OCI-M2 (cell line): ENCODE results near the gene ATP2B2.

Experiments
- DNase-seq: peaks from one replicate; lab custom pipeline; 2025; ENCODE audit not compliant: unreplicated experiment; lab: John Stamatoyannopoulos, UW

ATP2B2 gene

GRCh38 chr3:10368512-10368911 lies 136.9 kb downstream of the ATP2B2 start:
- no peak for DNase-seq

GRCh38 chr3:10367506-10367905 lies 137.9 kb downstream of the ATP2B2 start:
- no peak for DNase-seq

GRCh38 chr3:10366651-10367101 lies 138.7 kb downstream of the ATP2B2 start:
- no peak for DNase-seq

GRCh38 chr3:10365791-10366190 lies 139.6 kb downstream of the ATP2B2 start:
- DNase-seq = no peak

GRCh38 chr3:10365316-10365715 lies 140.1 kb downstream of the ATP2B2 start:
- no peak for DNase-seq

GRCh38 chr3:10364806-10365205 lies 140.6 kb downstream of the ATP2B2 start:
- DNase-seq = no peak

- no peak for DNase-seq
Measured at GRCh38 chr3:10363935-10364334, 141.5 kb downstream of the ATP2B2 start.

- no peak for DNase-seq
Measured at GRCh38 chr3:10361375-10361774, 144.0 kb downstream of the ATP2B2 start.

- no peak for DNase-seq
Measured at GRCh38 chr3:10360478-10360877, 144.9 kb downstream of the ATP2B2 start.

- DNase-seq = no peak
Measured at GRCh38 chr3:10359761-10360161, 145.6 kb downstream of the ATP2B2 start.

GRCh38 chr3:10358309-10358980 lies 146.9 kb downstream of the ATP2B2 start:
- no peak for DNase-seq

GRCh38 chr3:10357592-10358308 lies 147.6 kb downstream of the ATP2B2 start:
- DNase-seq = no peak

- no peak for DNase-seq
Measured at GRCh38 chr3:10357095-10357494, 148.3 kb downstream of the ATP2B2 start.

- no peak for DNase-seq
Measured at GRCh38 chr3:10356461-10356981, 148.9 kb downstream of the ATP2B2 start.

GRCh38 chr3:10354361-10355015 lies 150.9 kb downstream of the ATP2B2 start:
- DNase-seq = no peak

- no peak for DNase-seq
Measured at GRCh38 chr3:10353661-10354360, 151.6 kb downstream of the ATP2B2 start.

GRCh38 chr3:10353160-10353559 lies 152.2 kb downstream of the ATP2B2 start:
- DNase-seq = no peak

- DNase-seq = no peak
Measured at GRCh38 chr3:10352146-10352911, 153.1 kb downstream of the ATP2B2 start.

- no peak for DNase-seq
Measured at GRCh38 chr3:10351013-10351735, 154.2 kb downstream of the ATP2B2 start.
